Measurements from ENCODE around the gene LPO.
A peak's percentile ranks its signal among the peaks of the same experiment; 100 is the strongest.

The LPO gene

GRCh38 chr17:58229384-58229783, 9.0 kb upstream of the LPO start:
- DNase-seq (ENCODE audit: low read depth in 2 of 2) = no peak

GRCh38 chr17:58229881-58230280, 8.5 kb upstream of the LPO start:
- DNase-seq (ENCODE audit: low read depth in 2 of 2) = no peak

- no peak for DNase-seq (ENCODE audit: low read depth in 2 of 2)
These were observed 6.7 kb upstream of the LPO start for GRCh38 chr17:58231641-58232040.

- DNase-seq (ENCODE audit: low read depth in 2 of 2) = peak in 1 of 2 donors; percentile 31
These were observed 5.7 kb upstream of the LPO start for GRCh38 chr17:58232707-58233156.

- no peak for DNase-seq (ENCODE audit: low read depth in 2 of 2)
These were observed 4.8 kb upstream of the LPO start for GRCh38 chr17:58233543-58233942.

- no peak for DNase-seq (ENCODE audit: low read depth in 2 of 2)
These were observed 3.9 kb upstream of the LPO start for GRCh38 chr17:58234512-58234911.

- DNase-seq (ENCODE audit: low read depth in 2 of 2) = no peak
These were observed 2.6 kb upstream of the LPO start for GRCh38 chr17:58235821-58236220.

- no peak for DNase-seq (ENCODE audit: low read depth in 2 of 2)
These were observed 2.0 kb upstream of the LPO start for GRCh38 chr17:58236394-58236793.

GRCh38 chr17:58239987-58240386, 1.6 kb downstream of the LPO start:
- no peak for DNase-seq (ENCODE audit: low read depth in 2 of 2)

- DNase-seq (ENCODE audit: low read depth in 2 of 2) = peak; percentile 19 to 35
These were observed 3.9 kb downstream of the LPO start for GRCh38 chr17:58242171-58242784.

GRCh38 chr17:58244963-58245362, 6.6 kb downstream of the LPO start:
- DNase-seq (ENCODE audit: low read depth in 2 of 2) = no peak

- DNase-seq (ENCODE audit: low read depth in 2 of 2) = no peak
These were observed 7.2 kb downstream of the LPO start for GRCh38 chr17:58245428-58246103.

GRCh38 chr17:58246104-58246740, 7.8 kb downstream of the LPO start:
- DNase-seq (ENCODE audit: low read depth in 2 of 2) = no peak

GRCh38 chr17:58246781-58247180, 8.4 kb downstream of the LPO start:
- no peak for DNase-seq (ENCODE audit: low read depth in 2 of 2)

- no peak for DNase-seq (ENCODE audit: low read depth in 2 of 2)
These were observed 9.4 kb downstream of the LPO start for GRCh38 chr17:58247511-58248363.

GRCh38 chr17:58248955-58249269, 10.5 kb downstream of the LPO start:
- no peak for DNase-seq (ENCODE audit: low read depth in 2 of 2)

GRCh38 chr17:58249270-58250133, 11.1 kb downstream of the LPO start:
- DNase-seq (ENCODE audit: low read depth in 2 of 2) = peak; percentile 68 to 73

- no peak for DNase-seq (ENCODE audit: low read depth in 2 of 2)
These were observed 12.1 kb downstream of the LPO start for GRCh38 chr17:58250344-58251011.

- DNase-seq (ENCODE audit: low read depth in 2 of 2) = no peak
These were observed 13.8 kb downstream of the LPO start for GRCh38 chr17:58252141-58252540.

GRCh38 chr17:58253082-58253481, 14.7 kb downstream of the LPO start:
- DNase-seq (ENCODE audit: low read depth in 2 of 2) = no peak

GRCh38 chr17:58254803-58255202, 16.4 kb downstream of the LPO start:
- DNase-seq (ENCODE audit: low read depth in 2 of 2) = no peak

Data from stimulated activated CD4-positive, alpha-beta T cell treated with anti-CD3 and anti-CD28 coated beads, Interleukin-4, amount 100 ng/mL, for 48 hours (primary cell).